ENCODE results near the gene GGA3.

GRCh38 chr17:75241996-75242460, 19.4 kb downstream of the GGA3 start:
- TF ChIP-seq CTCF (IDR thresholded peaks at IDR 0.05; ENCODE audit: low read length) (no peak), EZH2phosphoT487 (IDR thresholded peaks at IDR 0.05; ENCODE audit: low read length) (no peak)

All from MM.1S (cell line).